Ishikawa (cell line): ENCODE data around the gene TMEM108.

Experiments used
- CEBPB ChIP-seq: IDR thresholded peaks from 2 replicates; pipeline ENCODE4 v1.6.1; 2012
- CREB1 ChIP-seq: IDR thresholded peaks from 2 replicates; pipeline ENCODE4 v1.6.1; 2012; ENCODE audit warnings: low read depth
- EGR1 ChIP-seq: IDR thresholded peaks from 2 replicates; pipeline ENCODE4 v1.6.1; 2012
- EP300 ChIP-seq: IDR thresholded peaks from 2 replicates; pipeline ENCODE4 v1.6.1; 2012; ENCODE audit warnings: borderline replicate concordance
- FOXM1 ChIP-seq: IDR thresholded peaks from 2 replicates; pipeline ENCODE4 v1.6.1; 2012; ENCODE audit warnings: low read depth, borderline replicate concordance
- MAX ChIP-seq: IDR thresholded peaks from 2 replicates; pipeline ENCODE4 v1.6.1; 2012
- NFIC ChIP-seq: IDR thresholded peaks from 2 replicates; pipeline ENCODE4 v1.6.1; 2012
- RAD21 ChIP-seq: IDR thresholded peaks from 2 replicates; pipeline ENCODE4 v1.6.1; 2012; ENCODE audit warnings: low read depth
- REST ChIP-seq: IDR thresholded peaks from 2 replicates; pipeline ENCODE4 v1.6.1; 2012; ENCODE audit warnings: low read depth, mild to moderate bottlenecking
- TAF1 ChIP-seq: IDR thresholded peaks from 2 replicates; pipeline ENCODE4 v1.6.1; 2012; ENCODE audit warnings: low read depth, mild to moderate bottlenecking
- TCF12 ChIP-seq: IDR thresholded peaks from 2 replicates; pipeline ENCODE4 v1.6.1; 2012; ENCODE audit warnings: low read depth
- TEAD4 ChIP-seq: IDR thresholded peaks from 2 replicates; pipeline ENCODE4 v1.6.1; 2012
- USF1 ChIP-seq: IDR thresholded peaks from 2 replicates; pipeline ENCODE4 v1.6.1; 2012
- YY1 ChIP-seq: IDR thresholded peaks from 2 replicates; pipeline ENCODE4 v1.6.1; 2012; ENCODE audit warnings: low read depth
- ZBTB7A ChIP-seq: IDR thresholded peaks from 2 replicates; pipeline ENCODE4 v1.6.1; 2012; ENCODE audit warnings: low read depth

TMEM108 gene

GRCh38 chr3:133117342-133117741, 79.2 kb downstream of the TMEM108 start:
- TF ChIP-seq TEAD4: no peak
- no peak for TF ChIP-seq RAD21
- no peak for TF ChIP-seq CEBPB

DNA sequence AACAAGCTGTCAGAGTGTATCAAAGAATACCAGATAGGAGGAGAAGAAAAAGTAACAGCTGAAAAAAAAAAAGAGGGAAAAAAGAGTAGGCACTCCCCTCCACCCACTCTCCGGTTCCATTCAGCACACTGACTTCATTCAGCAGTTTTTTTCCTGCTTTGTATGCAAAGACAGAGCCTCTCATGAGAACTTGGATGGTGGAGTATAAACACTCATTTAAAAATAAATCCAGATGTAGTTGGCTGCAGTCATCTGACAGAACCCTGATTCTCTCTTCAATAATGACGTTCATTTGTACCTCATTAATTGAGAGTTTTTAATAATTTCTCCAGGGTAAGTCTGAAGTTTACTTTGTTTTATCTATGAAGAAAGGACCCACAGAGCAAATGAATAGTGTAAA, 81.0 kb downstream of the TMEM108 start:
- TF ChIP-seq USF1 (no peak), ZBTB7A (no peak), TCF12 (no peak), CEBPB (no peak), FOXM1 (no peak), TAF1 (no peak)

- TF ChIP-seq TCF12: no peak
- TF ChIP-seq YY1: no peak
- no peak for TF ChIP-seq CEBPB
- no peak for TF ChIP-seq MAX
- no peak for TF ChIP-seq REST
- no peak for TF ChIP-seq USF1
- no peak for TF ChIP-seq ZBTB7A
- no peak for TF ChIP-seq CREB1
- no peak for TF ChIP-seq FOXM1
- TF ChIP-seq NFIC: no peak
- no peak for TF ChIP-seq EGR1
- no peak for TF ChIP-seq TAF1
- TF ChIP-seq TEAD4: no peak
- TF ChIP-seq RAD21: no peak
- no peak for TF ChIP-seq EP300
Observed at GRCh38 chr3:133121450-133121849, 83.3 kb downstream of the TMEM108 start.

- TF ChIP-seq YY1: no peak
- TF ChIP-seq NFIC: no peak
- no peak for TF ChIP-seq EP300
- TF ChIP-seq CREB1: no peak
- no peak for TF ChIP-seq MAX
- no peak for TF ChIP-seq REST
- TF ChIP-seq TCF12: no peak
- TF ChIP-seq EGR1: no peak
- TF ChIP-seq FOXM1: no peak
- TF ChIP-seq USF1: no peak
- no peak for TF ChIP-seq ZBTB7A
- TF ChIP-seq TAF1: no peak
- TF ChIP-seq TEAD4: no peak
- no peak for TF ChIP-seq CEBPB
- TF ChIP-seq RAD21: no peak
Observed at GRCh38 chr3:133123636-133124035, 85.4 kb downstream of the TMEM108 start.

DNA sequence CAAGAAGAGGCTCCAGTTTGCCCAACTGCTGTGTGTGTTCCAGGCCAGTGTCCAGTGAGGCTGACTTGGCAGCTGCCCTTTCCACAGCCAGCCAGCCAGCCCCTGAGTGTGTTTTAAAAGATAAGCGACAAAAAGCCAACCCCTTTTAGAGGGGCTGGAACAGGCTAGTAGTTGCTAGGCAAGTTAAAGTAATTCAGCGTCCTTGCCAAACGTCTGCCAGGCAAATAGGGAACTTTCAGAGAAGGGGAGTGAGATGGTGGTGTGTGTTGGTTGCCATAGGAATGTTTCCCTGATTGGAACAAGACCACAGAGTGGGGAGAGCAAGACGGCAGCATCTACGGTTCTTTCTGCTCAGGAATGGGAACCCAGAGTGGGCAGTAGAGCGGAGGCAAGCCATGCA, 86.3 kb downstream of the TMEM108 start:
- no peak for TF ChIP-seq REST
- TF ChIP-seq EGR1: no peak
- TF ChIP-seq USF1: no peak
- no peak for TF ChIP-seq TAF1
